Measurements from ENCODE around the gene ROR2. TPM values are rescaled to one million over a fixed set of nuclear protein-coding genes. Genes with fewer than 3 reads are reported as not detected.
"Not testable (repeated sequence)": the region's sequence is repeated elsewhere in the genome, so short reads cannot be mapped to it uniquely, and the experiment has no call there.

ROR2 gene
- total and polyA plus RNA-seq, 8 donors: 3.0 to 21.4 (median 9.8) TPM

GRCh38 chr9:91911657-91912056 is 38.4 kb downstream of the ROR2 start:
- Histone ChIP-seq H3K4me1 (peaks cover 0 to 59% (median 27%) of the 10 kb centered on the region in 4 donors), H3K27me3 (no peaks in the 10 kb centered on the region), H3K4me3 (no peak overlapping the region), H3K27ac (no peak overlapping the region), H3K9me3 (no peaks in the 10 kb centered on the region), H3K36me3 (no peaks in the 10 kb centered on the region)
- no peak for TF ChIP-seq EP300 (IDR thresholded peaks at IDR 0.05)
- TF ChIP-seq POLR2A (IDR thresholded peaks at IDR 0.05): no peak
- no peak for TF ChIP-seq CTCF (IDR thresholded peaks at IDR 0.05)
- TF ChIP-seq POLR2AphosphoS5 (IDR thresholded peaks at IDR 0.05): no peak
- intact Hi-C loops (cut with DNase I; ENCODE audit: low total_unique reads): no loop called here
- 47 to 56% (median 54%) methylated on average over 2 of the region's 2 CpGs for WGBS, 5 donors
- DNase-seq: no peak

- WGBS, 5 donors: 85 to 88% (median 86%) methylated on average over 3 of the region's 3 CpGs
- H3K9me3 ChIP-seq; DNase-seq; H3K27ac ChIP-seq; intact Hi-C loops (cut with DNase I; ENCODE audit: low total_unique reads); H3K27me3 ChIP-seq; H3K4me3 ChIP-seq; H3K36me3 ChIP-seq: not testable (repeated sequence)
- H3K4me1 ChIP-seq: peaks cover 0 to 67% (median 34%) of the 10 kb centered on the region in 4 donors
Observed at GRCh38 chr9:91909256-91909655, 40.8 kb downstream of the ROR2 start.

GRCh38 chr9:91908746-91909145 is 41.3 kb downstream of the ROR2 start:
- no peak overlapping the region for H3K4me3 ChIP-seq
- TF ChIP-seq POLR2A (IDR thresholded peaks at IDR 0.05) (no peak), CTCF (IDR thresholded peaks at IDR 0.05) (no peak), POLR2AphosphoS5 (IDR thresholded peaks at IDR 0.05) (no peak), EP300 (IDR thresholded peaks at IDR 0.05) (no peak)
- H3K4me1 ChIP-seq: peaks cover 0 to 72% (median 37%) of the 10 kb centered on the region in 4 donors
- no peak for DNase-seq
- no peaks in the 10 kb centered on the region for H3K36me3 ChIP-seq
- H3K27ac ChIP-seq: no peak overlapping the region
- H3K27me3 ChIP-seq: no peaks in the 10 kb centered on the region
- no peaks in the 10 kb centered on the region for H3K9me3 ChIP-seq
- WGBS, 5 donors: 64 to 84% (median 73%) methylated on average over 4 of the region's 4 CpGs
- intact Hi-C loops (cut with DNase I; ENCODE audit: low total_unique reads): no loop called here

- WGBS, 5 donors: 53 to 70% (median 65%) methylated on average over 2 of the region's 2 CpGs
- Histone ChIP-seq H3K27ac (peak overlapping the region in 1 of 5 donors; percentile 29), H3K4me1 (peaks cover under 1 to 72% (median 39%) of the 10 kb centered on the region in 4 donors), H3K27me3 (no peaks in the 10 kb centered on the region), H3K36me3 (no peaks in the 10 kb centered on the region), H3K9me3 (no peaks in the 10 kb centered on the region), H3K4me3 (no peak overlapping the region)
- intact Hi-C loops (cut with DNase I; ENCODE audit: low total_unique reads): no loop called here
- TF ChIP-seq POLR2A (IDR thresholded peaks at IDR 0.05) (no peak), EP300 (IDR thresholded peaks at IDR 0.05) (no peak), POLR2AphosphoS5 (IDR thresholded peaks at IDR 0.05) (no peak), CTCF (IDR thresholded peaks at IDR 0.05) (no peak)
- no peak for DNase-seq
Observed at GRCh38 chr9:91908293-91908623, 41.8 kb downstream of the ROR2 start.

GRCh38 chr9:91907484-91908292 is 42.3 kb downstream of the ROR2 start:
- no peak for TF ChIP-seq EP300 (IDR thresholded peaks at IDR 0.05)
- no peak for TF ChIP-seq CTCF (IDR thresholded peaks at IDR 0.05)
- no peak for TF ChIP-seq POLR2A (IDR thresholded peaks at IDR 0.05)
- TF ChIP-seq POLR2AphosphoS5 (IDR thresholded peaks at IDR 0.05): no peak
- Histone ChIP-seq H3K27ac (peak overlapping the region in 2 of 5 donors; percentile 10 to 29), H3K36me3 (no peaks in the 10 kb centered on the region), H3K9me3 (no peaks in the 10 kb centered on the region), H3K27me3 (no peaks in the 10 kb centered on the region), H3K4me3 (no peak overlapping the region), H3K4me1 (peaks cover 6 to 77% (median 43%) of the 10 kb centered on the region in 4 donors)
- 72 to 77% (median 75%) methylated on average over 8 of the region's 8 CpGs for WGBS, 5 donors
- intact Hi-C loops (cut with DNase I; ENCODE audit: low total_unique reads): no loop called here
- DNase-seq: no peak
